ENCODE data around the gene NCAPH2.

DNA sequence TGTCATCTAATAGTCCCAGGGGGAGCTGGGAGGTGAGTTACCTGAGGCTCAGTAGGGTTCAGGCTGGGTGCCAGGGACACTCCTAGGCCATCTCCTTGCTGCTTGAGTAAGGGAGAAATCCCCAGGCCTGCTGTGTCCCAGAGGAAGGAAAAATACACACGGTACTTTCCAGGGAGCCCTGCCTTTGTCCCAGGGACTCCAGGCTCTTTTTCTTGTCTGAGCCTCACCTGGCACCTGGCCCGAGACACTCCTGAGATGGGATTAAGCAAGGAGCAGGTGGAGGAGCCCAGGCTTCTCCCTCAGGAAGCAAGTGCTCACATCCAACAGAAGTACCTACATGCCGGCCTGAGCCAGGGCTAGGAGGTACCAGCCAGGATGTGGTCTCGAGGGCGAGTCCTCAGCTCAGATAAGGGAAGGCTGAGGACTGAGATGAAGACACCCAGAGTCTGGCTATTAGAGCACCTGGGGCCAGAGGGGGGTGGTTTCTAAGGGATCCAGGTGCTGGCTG is 36.8 kb downstream of the NCAPH2 start:
- TF ChIP-seq, protein P1, sequence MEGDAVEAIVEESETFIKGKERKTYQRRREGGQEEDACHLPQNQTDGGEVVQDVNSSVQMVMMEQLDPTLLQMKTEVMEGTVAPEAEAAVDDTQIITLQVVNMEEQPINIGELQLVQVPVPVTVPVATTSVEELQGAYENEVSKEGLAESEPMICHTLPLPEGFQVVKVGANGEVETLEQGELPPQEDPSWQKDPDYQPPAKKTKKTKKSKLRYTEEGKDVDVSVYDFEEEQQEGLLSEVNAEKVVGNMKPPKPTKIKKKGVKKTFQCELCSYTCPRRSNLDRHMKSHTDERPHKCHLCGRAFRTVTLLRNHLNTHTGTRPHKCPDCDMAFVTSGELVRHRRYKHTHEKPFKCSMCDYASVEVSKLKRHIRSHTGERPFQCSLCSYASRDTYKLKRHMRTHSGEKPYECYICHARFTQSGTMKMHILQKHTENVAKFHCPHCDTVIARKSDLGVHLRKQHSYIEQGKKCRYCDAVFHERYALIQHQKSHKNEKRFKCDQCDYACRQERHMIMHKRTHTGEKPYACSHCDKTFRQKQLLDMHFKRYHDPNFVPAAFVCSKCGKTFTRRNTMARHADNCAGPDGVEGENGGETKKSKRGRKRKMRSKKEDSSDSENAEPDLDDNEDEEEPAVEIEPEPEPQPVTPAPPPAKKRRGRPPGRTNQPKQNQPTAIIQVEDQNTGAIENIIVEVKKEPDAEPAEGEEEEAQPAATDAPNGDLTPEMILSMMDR (IDR thresholded peaks at IDR 0.05): no peak
- TF ChIP-seq POLR2AphosphoS5 (IDR thresholded peaks at IDR 0.05): no peak

Data from gastroesophageal sphincter (tissue), 3 donors.